ENCODE measurements around the gene FBXO31.

FBXO31 gene

DNA sequence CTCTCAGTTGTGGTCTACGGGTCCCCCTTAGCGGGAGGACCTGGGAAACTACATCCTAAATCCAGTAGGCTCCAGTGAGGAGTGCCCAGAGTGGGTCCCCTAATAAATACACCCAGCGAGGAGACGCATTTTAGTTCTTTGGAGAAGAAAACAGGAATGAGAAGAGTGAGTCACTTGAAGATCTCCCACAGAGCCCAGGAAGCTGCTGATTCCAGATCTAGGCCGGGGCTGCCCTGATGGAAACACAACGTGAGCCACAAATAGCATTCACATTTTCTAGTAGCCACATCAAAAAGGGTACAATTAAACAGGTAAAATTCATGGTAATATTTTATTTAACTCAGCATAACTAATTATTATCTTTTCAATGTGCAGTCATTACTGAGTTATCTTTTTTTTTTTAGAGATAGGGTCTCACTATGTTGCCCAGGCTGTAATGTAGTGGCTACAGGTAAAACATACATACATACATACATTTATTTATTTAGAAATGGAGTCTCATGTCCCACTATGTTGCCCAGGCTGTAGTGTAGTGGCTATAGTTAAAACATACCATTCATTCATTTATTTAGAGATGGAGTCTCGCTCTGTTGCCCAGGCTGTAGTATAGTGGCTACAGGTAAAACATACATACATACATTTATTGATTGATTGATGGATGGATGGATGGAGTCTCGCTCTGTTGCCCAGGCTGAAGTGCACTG is 21.5 kb downstream of the FBXO31 start:
- no peaks in the 10 kb centered on the region for H3F3A ChIP-seq (ENCODE audit: insufficient read depth, low read length)
- no peaks in the 10 kb centered on the region for H3K79me2 ChIP-seq (ENCODE audit: insufficient read depth, low read length)
- H3K4me3 ChIP-seq (ENCODE audit: low read depth, low read length, poor library complexity, severe bottlenecking), result no peak overlapping the region
- H3K9me3 ChIP-seq (ENCODE audit: low read length), result no peaks in the 10 kb centered on the region
- no peaks in the 10 kb centered on the region for H3K27me3 ChIP-seq (ENCODE audit: insufficient read depth, low read length)
- no peak overlapping the region for H3K27ac ChIP-seq (ENCODE audit: low read depth, low read length, poor library complexity, severe bottlenecking)
- no peak overlapping the region for H3K4me2 ChIP-seq (ENCODE audit: low read length)
- no peaks in the 10 kb centered on the region for H3K9me2 ChIP-seq (ENCODE audit: low read depth, low read length)
- H3K9ac ChIP-seq (ENCODE audit: low read length), result no peak overlapping the region
- H2AFZ ChIP-seq (ENCODE audit: low read length), result no peak overlapping the region
- no peaks in the 10 kb centered on the region for H4K20me1 ChIP-seq (ENCODE audit: insufficient read depth, low read length)
- TF ChIP-seq CTCF (IDR thresholded peaks at IDR 0.05; ENCODE audit: low read length), result no peak
- no peak for TF ChIP-seq EZH2 (IDR thresholded peaks at IDR 0.05; ENCODE audit: borderline replicate concordance, low read length)
- H3K4me1 ChIP-seq (ENCODE audit: insufficient read depth, low read length, severe bottlenecking), result no peaks in the 10 kb centered on the region
- H3K36me3 ChIP-seq (ENCODE audit: insufficient read depth, low read length), result peaks cover 41% of the 10 kb centered on the region

- Histone ChIP-seq H3K36me3 (ENCODE audit: insufficient read depth, low read length) (peaks cover 41% of the 10 kb centered on the region), H3K27me3 (ENCODE audit: insufficient read depth, low read length) (no peaks in the 10 kb centered on the region), H3K9me3 (ENCODE audit: low read length) (no peaks in the 10 kb centered on the region), H3K79me2 (ENCODE audit: insufficient read depth, low read length) (no peaks in the 10 kb centered on the region), H3F3A (ENCODE audit: insufficient read depth, low read length) (no peaks in the 10 kb centered on the region), H2AFZ (ENCODE audit: low read length) (no peak overlapping the region), H4K20me1 (ENCODE audit: insufficient read depth, low read length) (no peaks in the 10 kb centered on the region), H3K9me2 (ENCODE audit: low read depth, low read length) (no peaks in the 10 kb centered on the region), H3K4me3 (ENCODE audit: low read depth, low read length, poor library complexity, severe bottlenecking) (no peak overlapping the region), H3K4me2 (ENCODE audit: low read length) (no peak overlapping the region), H3K9ac (ENCODE audit: low read length) (no peak overlapping the region), H3K4me1 (ENCODE audit: insufficient read depth, low read length, severe bottlenecking) (no peaks in the 10 kb centered on the region), H3K27ac (ENCODE audit: low read depth, low read length, poor library complexity, severe bottlenecking) (no peak overlapping the region)
- no peak for TF ChIP-seq CTCF (IDR thresholded peaks at IDR 0.05; ENCODE audit: low read length)
Observed at GRCh38 chr16:87360862-87361610, 22.5 kb downstream of the FBXO31 start.

GRCh38 chr16:87359121-87359520 is 24.5 kb downstream of the FBXO31 start:
- Histone ChIP-seq H3K4me1 (ENCODE audit: insufficient read depth, low read length, severe bottlenecking) (no peaks in the 10 kb centered on the region), H4K20me1 (ENCODE audit: insufficient read depth, low read length) (no peaks in the 10 kb centered on the region)

More at GRCh38 chr16:87359121-87359520, 24.5 kb downstream of the FBXO31 start:
- Histone ChIP-seq H3K4me2 (ENCODE audit: low read length) (no peak overlapping the region), H3K79me2 (ENCODE audit: insufficient read depth, low read length) (no peaks in the 10 kb centered on the region), H3K9ac (ENCODE audit: low read length) (no peak overlapping the region), H2AFZ (ENCODE audit: low read length) (no peak overlapping the region), H3K9me2 (ENCODE audit: low read depth, low read length) (no peaks in the 10 kb centered on the region), H3F3A (ENCODE audit: insufficient read depth, low read length) (no peaks in the 10 kb centered on the region), H3K27ac (ENCODE audit: low read depth, low read length, poor library complexity, severe bottlenecking) (no peak overlapping the region), H3K36me3 (ENCODE audit: insufficient read depth, low read length) (peaks cover 41% of the 10 kb centered on the region), H3K27me3 (ENCODE audit: insufficient read depth, low read length) (no peaks in the 10 kb centered on the region), H3K9me3 (ENCODE audit: low read length) (no peaks in the 10 kb centered on the region), H3K4me3 (ENCODE audit: low read depth, low read length, poor library complexity, severe bottlenecking) (no peak overlapping the region)
- TF ChIP-seq EZH2 (IDR thresholded peaks at IDR 0.05; ENCODE audit: borderline replicate concordance, low read length), result no peak
- no peak for TF ChIP-seq CTCF (IDR thresholded peaks at IDR 0.05; ENCODE audit: low read length)
